Activated naive CD8-positive, alpha-beta T cell treated with anti-CD3 and anti-CD28 coated beads, Interleukin-2, amount 50 U/mL, for 24 hours (primary cell): ENCODE measurements around the gene APOE.
"Not testable (repeated sequence)": the region's sequence is repeated elsewhere in the genome, so short reads cannot be mapped to it uniquely, and the experiment has no call there.

Experiments
- ATAC-seq: fragments of 150-1000 bp; cut with Tn5 transposase; one replicate; pipeline ENCODE4 v1.10.0; 2021
- DNase-seq: peaks from one replicate; pipeline ENCODE4 v3.0.0; 2021
- H3K27ac Mint-ChIP-seq: one replicate; pipeline ENCODE4 v1.8.0; 2021; ENCODE audit warnings: mild to moderate bottlenecking, mixed read lengths
- H3K27me3 Mint-ChIP-seq: one replicate; pipeline ENCODE4 v1.8.0; 2021; ENCODE audit warnings: mixed read lengths
- H3K36me3 Mint-ChIP-seq: one replicate; pipeline ENCODE4 v1.8.0; 2021; ENCODE audit warnings: low read depth, mixed read lengths
- H3K4me1 Mint-ChIP-seq: one replicate; pipeline ENCODE4 v1.8.0; 2021; ENCODE audit warnings: mixed read lengths
- H3K4me3 Mint-ChIP-seq: one replicate; pipeline ENCODE4 v1.8.0; 2021; ENCODE audit warnings: mild to moderate bottlenecking, moderate library complexity, mixed read lengths
- H3K9me3 Mint-ChIP-seq: one replicate; pipeline ENCODE4 v1.8.0; 2021; ENCODE audit warnings: mixed read lengths

The APOE gene

DNA sequence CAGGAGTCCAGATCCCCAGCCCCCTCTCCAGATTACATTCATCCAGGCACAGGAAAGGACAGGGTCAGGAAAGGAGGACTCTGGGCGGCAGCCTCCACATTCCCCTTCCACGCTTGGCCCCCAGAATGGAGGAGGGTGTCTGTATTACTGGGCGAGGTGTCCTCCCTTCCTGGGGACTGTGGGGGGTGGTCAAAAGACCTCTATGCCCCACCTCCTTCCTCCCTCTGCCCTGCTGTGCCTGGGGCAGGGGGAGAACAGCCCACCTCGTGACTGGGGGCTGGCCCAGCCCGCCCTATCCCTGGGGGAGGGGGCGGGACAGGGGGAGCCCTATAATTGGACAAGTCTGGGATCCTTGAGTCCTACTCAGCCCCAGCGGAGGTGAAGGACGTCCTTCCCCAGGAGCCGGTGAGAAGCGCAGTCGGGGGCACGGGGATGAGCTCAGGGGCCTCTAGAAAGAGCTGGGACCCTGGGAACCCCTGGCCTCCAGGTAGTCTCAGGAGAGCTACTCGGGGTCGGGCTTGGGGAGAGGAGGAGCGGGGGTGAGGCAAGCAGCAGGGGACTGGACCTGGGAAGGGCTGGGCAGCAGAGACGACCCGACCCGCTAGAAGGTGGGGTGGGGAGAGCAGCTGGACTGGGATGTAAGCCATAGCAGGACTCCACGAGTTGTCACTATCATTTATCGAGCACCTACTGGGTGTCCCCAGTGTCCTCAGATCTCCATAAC, at the start of gene APOE:
Gene APOE (plus strand): TSS at position 360 of the 724 bp plus-strand sequence. CDS start 829 bp downstream, outside the sequence.
- DNase-seq (no peak), ATAC-seq (no peak)
- no peak within 1 kb of the TSS for H3K27ac Mint-ChIP-seq
- H3K9me3 Mint-ChIP-seq = no peaks in the 10 kb centered on the region
- H3K36me3 Mint-ChIP-seq = peaks cover 16% of the 10 kb centered on the region
- no peak within 1 kb of the TSS for H3K4me3 Mint-ChIP-seq
- H3K27me3 Mint-ChIP-seq = peaks cover 23% of the 10 kb centered on the region
- H3K4me1 Mint-ChIP-seq = peaks cover 11% of the 10 kb centered on the region

DNA sequence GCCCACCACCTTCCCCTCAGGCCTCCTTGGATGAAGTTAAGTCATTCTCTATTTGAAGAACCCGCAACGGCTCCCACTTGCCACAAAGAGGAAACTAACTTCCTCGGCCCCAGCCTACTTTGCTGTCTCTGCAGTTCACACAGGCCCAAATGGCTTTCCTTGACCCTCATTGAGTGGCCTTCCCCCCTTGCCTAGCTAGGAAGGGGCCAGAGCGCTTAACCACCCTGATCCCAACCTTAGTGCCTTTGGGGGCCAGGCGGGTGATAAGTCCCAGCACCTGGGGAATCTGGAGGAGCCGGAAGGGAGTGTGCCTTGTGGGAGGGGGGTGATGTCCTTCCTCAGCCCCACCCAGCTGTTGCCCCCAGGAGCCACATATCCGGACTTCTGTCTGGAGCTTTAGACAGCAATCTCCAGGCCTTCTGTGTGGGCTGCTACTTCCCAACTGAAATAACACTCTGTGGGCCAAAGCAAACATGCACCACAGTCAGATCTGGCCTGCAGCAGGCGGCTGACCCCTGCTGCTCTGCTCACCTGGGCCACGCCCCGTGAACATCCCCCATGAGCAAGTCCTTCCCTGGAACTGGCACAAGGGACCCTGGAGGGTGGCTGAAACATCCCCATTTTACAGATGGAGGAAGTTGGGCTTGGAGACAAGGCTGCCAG, 49.0 kb upstream of the APOE start:
- no peaks in the 10 kb centered on the region for H3K9me3 Mint-ChIP-seq
- peaks cover 1% of the 10 kb centered on the region for H3K27me3 Mint-ChIP-seq
- no peak for ATAC-seq
- H3K4me3 Mint-ChIP-seq = no peak overlapping the region
- no peak for DNase-seq
- H3K4me1 Mint-ChIP-seq = no peaks in the 10 kb centered on the region
- H3K27ac Mint-ChIP-seq = no peak overlapping the region
- no peaks in the 10 kb centered on the region for H3K36me3 Mint-ChIP-seq

DNA sequence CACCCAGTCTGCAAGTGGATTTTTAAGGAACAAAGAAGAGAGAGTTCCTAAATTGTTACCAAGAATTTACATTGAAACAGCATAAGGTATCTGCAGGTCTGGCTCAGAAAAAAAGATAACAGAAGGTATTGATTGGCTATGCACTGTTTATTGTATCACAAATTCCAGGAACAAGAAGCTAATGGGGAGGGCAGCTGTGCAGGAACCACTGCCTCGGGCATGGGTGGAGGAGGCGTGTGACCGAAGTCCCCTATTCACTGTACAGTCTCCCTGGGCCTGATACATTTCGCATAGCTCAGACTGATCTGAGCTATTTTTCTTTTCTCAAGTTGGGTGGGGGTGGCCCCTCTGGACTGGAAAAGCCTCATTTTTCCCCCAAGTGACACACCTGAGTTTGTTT, 47.8 kb upstream of the APOE start:
- Mint-ChIP-seq H3K27ac (no peak overlapping the region), H3K4me3 (no peak overlapping the region), H3K27me3 (no peaks in the 10 kb centered on the region), H3K36me3 (no peaks in the 10 kb centered on the region), H3K4me1 (no peaks in the 10 kb centered on the region), H3K9me3 (no peaks in the 10 kb centered on the region)
- DNase-seq (no peak), ATAC-seq (no peak)

DNA sequence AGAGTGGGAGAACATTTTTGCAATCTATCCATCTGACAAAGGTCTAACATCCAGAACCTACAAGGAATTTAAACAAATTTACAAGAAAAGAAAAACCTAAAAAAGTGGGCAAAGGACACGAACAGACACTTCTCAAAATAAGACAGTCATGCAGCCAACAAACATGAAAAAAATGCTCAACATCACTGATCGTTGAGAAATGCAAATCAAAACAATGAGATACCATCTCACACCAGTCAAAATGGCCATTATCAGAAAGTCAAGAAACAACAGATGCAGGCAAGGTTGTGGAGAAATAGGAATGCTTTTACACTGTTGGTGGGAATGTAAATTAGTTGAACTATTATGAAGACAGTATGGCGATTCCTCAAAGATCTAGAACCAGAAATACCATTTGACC, 44.0 kb upstream of the APOE start:
- H3K27ac Mint-ChIP-seq = not testable (repeated sequence)

DNA sequence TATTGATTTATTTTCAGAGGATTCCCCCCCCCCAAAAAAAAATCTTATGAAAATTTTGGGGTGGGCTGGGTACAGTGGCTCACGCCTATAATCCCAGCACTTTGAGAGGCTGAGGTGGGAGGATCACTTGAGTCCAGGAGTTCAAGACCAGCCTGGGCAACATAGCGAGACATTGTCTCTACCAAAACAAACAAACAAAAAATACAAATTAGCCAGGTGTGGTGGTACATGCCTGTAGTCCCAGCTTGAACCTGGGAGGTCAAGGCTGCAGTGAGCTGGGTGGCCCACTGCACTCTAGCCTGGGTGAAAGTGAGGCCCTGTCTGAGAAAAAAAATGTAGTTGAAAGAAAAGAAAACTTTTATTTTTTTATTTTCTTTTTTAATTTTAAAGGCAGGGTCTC, 41.6 kb upstream of the APOE start:
- no peak overlapping the region for H3K27ac Mint-ChIP-seq
- H3K36me3 Mint-ChIP-seq = no peaks in the 10 kb centered on the region
- no peaks in the 10 kb centered on the region for H3K9me3 Mint-ChIP-seq
- no peaks in the 10 kb centered on the region for H3K4me1 Mint-ChIP-seq
- DNase-seq (no peak), ATAC-seq (no peak)
- no peaks in the 10 kb centered on the region for H3K27me3 Mint-ChIP-seq
- no peak overlapping the region for H3K4me3 Mint-ChIP-seq

More for the DNA sequence above, 44.0 kb upstream of the APOE start:
- H3K27me3 Mint-ChIP-seq, ATAC-seq, DNase-seq, H3K4me1 Mint-ChIP-seq, H3K36me3 Mint-ChIP-seq, H3K9me3 Mint-ChIP-seq, H3K4me3 Mint-ChIP-seq: not testable (repeated sequence)

DNA sequence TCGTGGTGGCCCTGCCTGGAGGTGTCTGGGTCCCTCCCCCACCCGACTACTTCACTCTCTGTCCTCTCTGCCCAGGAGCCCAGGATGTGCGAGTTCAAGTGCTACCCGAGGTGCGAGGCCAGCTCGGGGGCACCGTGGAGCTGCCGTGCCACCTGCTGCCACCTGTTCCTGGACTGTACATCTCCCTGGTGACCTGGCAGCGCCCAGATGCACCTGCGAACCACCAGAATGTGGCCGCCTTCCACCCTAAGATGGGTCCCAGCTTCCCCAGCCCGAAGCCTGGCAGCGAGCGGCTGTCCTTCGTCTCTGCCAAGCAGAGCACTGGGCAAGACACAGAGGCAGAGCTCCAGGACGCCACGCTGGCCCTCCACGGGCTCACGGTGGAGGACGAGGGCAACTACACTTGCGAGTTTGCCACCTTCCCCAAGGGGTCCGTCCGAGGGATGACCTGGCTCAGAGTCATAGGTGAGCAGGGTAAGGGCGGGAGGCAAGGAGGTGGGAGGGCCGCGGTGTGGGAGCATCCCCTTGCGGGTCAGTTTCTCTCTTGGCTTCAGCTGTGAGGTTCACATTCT, 40.3 kb upstream of the APOE start:
- no peak for DNase-seq
- H3K4me3 Mint-ChIP-seq = no peak overlapping the region
- no peak for ATAC-seq
- H3K27me3 Mint-ChIP-seq = no peaks in the 10 kb centered on the region
- H3K36me3 Mint-ChIP-seq = no peaks in the 10 kb centered on the region
- no peaks in the 10 kb centered on the region for H3K9me3 Mint-ChIP-seq
- H3K4me1 Mint-ChIP-seq = no peaks in the 10 kb centered on the region
- H3K27ac Mint-ChIP-seq = no peak overlapping the region

DNA sequence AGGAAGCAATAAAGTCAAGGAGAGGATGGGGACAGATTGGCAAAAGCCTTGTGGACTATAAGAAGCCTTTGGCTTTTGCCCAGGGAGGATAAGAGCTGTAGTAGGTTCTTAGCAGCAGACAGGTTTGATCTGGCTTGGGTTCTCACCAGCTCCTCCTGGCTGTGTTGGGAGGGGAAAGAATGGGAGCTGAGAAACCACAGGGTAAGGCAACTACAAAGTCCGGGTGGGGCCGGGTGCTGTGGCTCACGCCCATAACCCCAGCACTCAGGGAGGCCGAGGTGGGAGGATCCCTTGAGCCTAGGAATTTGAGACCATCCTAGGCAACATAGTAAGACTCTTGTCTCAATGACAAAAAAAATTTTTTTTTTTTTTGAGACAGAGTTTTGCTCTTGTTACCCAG, 38.9 kb upstream of the APOE start:
- Mint-ChIP-seq H3K4me1 (no peaks in the 10 kb centered on the region), H3K27ac (no peak overlapping the region), H3K4me3 (no peak overlapping the region), H3K36me3 (no peaks in the 10 kb centered on the region), H3K27me3 (no peaks in the 10 kb centered on the region), H3K9me3 (no peaks in the 10 kb centered on the region)
- no peak for DNase-seq
- ATAC-seq = no peak

DNA sequence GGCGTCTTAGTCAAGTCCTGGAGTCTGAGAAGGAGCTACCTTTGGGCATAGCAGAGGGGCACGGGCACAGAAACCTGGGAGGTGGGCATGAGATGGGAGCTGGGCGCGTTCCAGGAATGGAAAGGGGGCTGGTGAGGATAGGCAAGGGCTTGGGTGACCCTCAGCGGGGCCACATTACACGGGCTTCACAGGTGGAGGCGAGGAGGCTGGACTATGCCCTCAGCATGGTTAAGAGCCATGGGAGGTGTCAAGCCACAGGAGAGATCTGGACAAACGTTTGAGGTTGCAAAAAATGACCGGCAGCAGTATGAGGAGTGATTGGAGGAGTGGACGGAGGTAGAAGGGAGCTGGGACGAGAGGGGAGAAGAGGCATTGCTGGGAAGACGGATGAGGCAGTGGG, 38.0 kb upstream of the APOE start:
- DNase-seq = no peak
- Mint-ChIP-seq H3K9me3 (no peaks in the 10 kb centered on the region), H3K4me3 (no peak overlapping the region), H3K4me1 (no peaks in the 10 kb centered on the region), H3K36me3 (no peaks in the 10 kb centered on the region), H3K27ac (no peak overlapping the region), H3K27me3 (no peaks in the 10 kb centered on the region)
- no peak for ATAC-seq

DNA sequence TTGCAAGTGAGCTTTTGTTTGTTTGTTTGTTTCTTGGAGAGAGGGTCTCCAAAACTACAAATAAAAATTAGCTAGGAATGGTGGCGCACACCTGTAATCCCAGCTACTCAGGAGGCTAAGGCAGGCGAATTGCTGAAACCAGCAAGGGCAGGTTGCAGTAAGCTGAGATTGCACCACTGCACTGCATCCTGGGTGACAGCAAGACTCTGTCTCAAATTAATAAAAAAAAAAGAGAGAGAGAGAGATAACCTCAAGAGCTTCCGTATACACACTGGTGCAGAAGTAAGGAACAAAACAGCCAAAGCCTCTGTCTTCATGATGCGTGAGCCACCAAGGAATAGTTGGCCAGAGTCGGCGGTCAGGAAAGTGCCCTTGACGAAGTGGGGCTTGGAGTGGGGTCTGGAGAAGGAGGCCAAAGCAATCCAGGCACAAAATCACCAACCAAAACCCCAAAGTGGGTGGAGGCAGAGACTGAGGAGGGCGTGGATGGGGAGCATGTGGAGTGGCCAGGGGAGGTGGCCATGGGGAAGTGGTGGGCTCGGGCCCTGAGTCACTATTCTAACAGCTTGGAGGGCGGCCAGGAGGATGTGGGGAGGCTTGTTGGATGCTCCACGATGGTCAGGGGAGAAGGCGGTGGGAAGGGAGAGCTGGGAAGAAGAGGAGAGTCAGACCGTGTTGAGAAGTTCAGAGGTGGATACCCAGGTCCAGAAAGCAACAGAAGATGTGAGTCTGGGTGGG, 35.7 kb upstream of the APOE start:
- no peaks in the 10 kb centered on the region for H3K4me1 Mint-ChIP-seq
- no peaks in the 10 kb centered on the region for H3K9me3 Mint-ChIP-seq
- DNase-seq = no peak
- no peak overlapping the region for H3K4me3 Mint-ChIP-seq
- H3K27me3 Mint-ChIP-seq = peaks cover 2% of the 10 kb centered on the region
- H3K27ac Mint-ChIP-seq = no peak overlapping the region
- H3K36me3 Mint-ChIP-seq = no peaks in the 10 kb centered on the region
- no peak for ATAC-seq

DNA sequence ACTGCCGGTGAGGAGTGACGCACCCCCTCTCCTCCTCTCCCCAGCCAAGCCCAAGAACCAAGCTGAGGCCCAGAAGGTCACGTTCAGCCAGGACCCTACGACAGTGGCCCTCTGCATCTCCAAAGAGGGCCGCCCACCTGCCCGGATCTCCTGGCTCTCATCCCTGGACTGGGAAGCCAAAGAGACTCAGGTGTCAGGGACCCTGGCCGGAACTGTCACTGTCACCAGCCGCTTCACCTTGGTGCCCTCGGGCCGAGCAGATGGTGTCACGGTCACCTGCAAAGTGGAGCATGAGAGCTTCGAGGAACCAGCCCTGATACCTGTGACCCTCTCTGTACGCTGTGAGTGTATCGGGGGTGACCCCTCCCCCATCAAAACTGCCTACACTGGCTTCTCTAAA, 33.8 kb upstream of the APOE start:
- ATAC-seq (no peak), DNase-seq (no peak)
- Mint-ChIP-seq H3K27ac (no peak overlapping the region), H3K9me3 (no peaks in the 10 kb centered on the region), H3K4me1 (peaks cover 1% of the 10 kb centered on the region), H3K27me3 (peaks cover 2% of the 10 kb centered on the region), H3K4me3 (no peak overlapping the region), H3K36me3 (no peaks in the 10 kb centered on the region)

DNA sequence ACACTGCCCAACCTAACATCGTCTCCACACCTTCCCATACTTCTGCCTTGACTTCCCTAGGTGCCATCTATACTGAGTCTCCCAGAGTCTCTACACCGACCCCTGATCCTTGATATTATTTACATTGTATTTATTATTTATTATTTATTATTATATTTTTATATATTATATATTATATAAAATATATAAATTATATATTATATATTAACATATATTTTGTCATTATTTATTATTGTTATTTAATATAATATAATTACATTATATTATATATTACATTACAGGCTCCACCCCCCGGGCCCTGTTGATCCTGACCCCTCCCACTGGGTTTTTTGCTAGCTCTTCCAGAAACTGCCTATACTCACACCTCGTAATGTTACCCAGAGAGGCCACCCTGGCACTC, 32.9 kb upstream of the APOE start:
- DNase-seq (no peak), ATAC-seq (no peak)
- peaks cover 7% of the 10 kb centered on the region for H3K4me1 Mint-ChIP-seq
- no peaks in the 10 kb centered on the region for H3K36me3 Mint-ChIP-seq
- H3K4me3 Mint-ChIP-seq = no peak overlapping the region
- peaks cover 2% of the 10 kb centered on the region for H3K27me3 Mint-ChIP-seq
- H3K9me3 Mint-ChIP-seq = no peaks in the 10 kb centered on the region
- no peak overlapping the region for H3K27ac Mint-ChIP-seq

DNA sequence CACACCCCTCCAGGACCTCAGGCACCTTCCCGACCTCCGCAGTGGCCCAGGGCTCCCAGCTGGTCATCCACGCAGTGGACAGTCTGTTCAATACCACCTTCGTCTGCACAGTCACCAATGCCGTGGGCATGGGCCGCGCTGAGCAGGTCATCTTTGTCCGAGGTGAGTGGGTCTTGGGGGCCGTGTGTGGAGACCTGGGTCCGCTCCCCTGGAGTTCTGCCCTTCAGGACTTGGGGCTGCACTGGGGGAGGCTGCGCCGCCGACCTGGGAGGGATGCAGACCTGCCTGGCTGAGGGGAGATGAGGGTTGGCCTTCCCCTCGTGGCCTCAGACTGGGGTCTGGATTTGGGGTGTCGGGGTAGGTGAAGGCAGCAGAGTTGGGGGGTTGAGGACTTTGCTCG, 31.3 kb upstream of the APOE start:
- peaks cover 7% of the 10 kb centered on the region for H3K4me1 Mint-ChIP-seq
- no peak overlapping the region for H3K27ac Mint-ChIP-seq
- H3K36me3 Mint-ChIP-seq = no peaks in the 10 kb centered on the region
- DNase-seq (no peak), ATAC-seq (no peak)
- peaks cover 2% of the 10 kb centered on the region for H3K27me3 Mint-ChIP-seq
- no peaks in the 10 kb centered on the region for H3K9me3 Mint-ChIP-seq
- no peak overlapping the region for H3K4me3 Mint-ChIP-seq

DNA sequence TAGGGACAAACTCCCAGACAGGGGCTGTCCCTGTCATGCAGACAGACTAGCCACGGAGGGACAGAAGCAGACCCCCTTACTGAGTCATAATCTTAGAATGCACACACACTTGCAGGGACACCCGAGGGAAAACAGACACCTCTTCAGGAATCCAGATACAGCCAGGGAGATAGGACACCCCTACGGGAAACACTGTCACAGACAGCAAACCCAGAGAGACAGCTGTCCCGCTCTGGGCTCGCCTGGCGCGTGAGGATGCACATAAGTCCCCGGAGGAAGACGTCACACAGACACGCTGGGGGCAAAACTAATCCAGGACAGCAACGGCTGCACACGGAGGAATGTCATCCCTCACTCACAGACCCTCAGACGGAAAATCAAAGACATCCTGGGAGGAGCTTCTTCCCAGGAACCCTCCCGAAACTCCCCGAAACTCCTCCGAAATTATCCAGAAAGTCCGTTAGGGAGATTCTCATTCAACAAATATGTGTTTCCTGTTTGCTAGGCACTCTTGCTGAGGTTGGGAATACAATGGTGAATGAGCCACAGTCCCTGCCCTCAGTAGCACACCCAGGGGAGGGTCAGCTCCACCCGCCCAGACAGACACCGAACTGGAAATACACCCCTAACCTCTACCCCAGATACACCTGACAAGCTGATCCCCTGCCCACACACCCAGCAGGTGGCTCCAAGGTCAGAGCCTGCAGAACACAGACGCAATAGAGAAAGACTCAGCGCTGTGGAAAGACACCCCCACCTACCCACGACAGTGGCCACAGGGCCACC, 29.7 kb upstream of the APOE start:
- H3K27ac Mint-ChIP-seq = no peak overlapping the region
- no peaks in the 10 kb centered on the region for H3K9me3 Mint-ChIP-seq
- no peaks in the 10 kb centered on the region for H3K36me3 Mint-ChIP-seq
- H3K27me3 Mint-ChIP-seq = peaks cover 2% of the 10 kb centered on the region
- ATAC-seq (no peak), DNase-seq (no peak)
- peaks cover 7% of the 10 kb centered on the region for H3K4me1 Mint-ChIP-seq
- H3K4me3 Mint-ChIP-seq = no peak overlapping the region

DNA sequence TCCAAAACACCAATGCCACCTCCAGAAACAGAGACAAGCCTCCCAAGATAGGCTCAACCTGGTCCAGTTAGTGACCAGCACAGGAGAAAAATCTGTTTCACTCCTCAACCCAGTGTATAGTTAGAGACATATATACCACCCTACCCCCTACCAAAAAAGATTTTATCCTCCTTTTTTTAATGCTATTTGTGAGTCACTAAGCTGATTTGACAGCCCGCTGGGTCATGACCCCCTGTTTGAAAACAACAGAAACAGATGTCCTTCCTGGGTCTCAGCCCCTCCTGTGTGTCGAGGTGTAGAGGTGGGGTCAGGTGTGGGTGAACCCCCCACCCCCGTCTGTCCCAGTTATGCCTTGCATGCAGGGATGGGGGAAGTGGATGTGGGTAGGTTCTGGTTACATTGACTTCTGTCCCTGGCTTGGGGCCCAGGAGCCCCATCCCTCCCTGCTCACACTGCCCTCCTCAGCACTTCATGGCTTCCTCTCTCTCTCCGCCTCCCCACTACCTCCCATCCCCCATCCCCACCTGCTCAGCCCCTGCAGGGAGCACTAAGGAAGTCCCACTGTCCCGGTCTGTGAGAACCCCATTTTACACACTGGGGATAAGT, 28.6 kb upstream of the APOE start:
- H3K4me1 Mint-ChIP-seq = peaks cover 7% of the 10 kb centered on the region
- no peaks in the 10 kb centered on the region for H3K36me3 Mint-ChIP-seq
- no peak for ATAC-seq
- H3K27me3 Mint-ChIP-seq = peaks cover 2% of the 10 kb centered on the region
- H3K9me3 Mint-ChIP-seq = no peaks in the 10 kb centered on the region
- DNase-seq = no peak
- no peak overlapping the region for H3K4me3 Mint-ChIP-seq
- no peak overlapping the region for H3K27ac Mint-ChIP-seq
